Heart right ventricle (tissue), 16 donors: ENCODE data around the gene ELL. TPM values are rescaled to one million over a fixed set of nuclear protein-coding genes. Genes with fewer than 3 reads are reported as not detected.
"Not testable (repeated sequence)": the region's sequence is repeated elsewhere in the genome, so short reads cannot be mapped to it uniquely, and the experiment has no call there.

ENCODE experiments used
- ATAC-seq, 8 donors: fragments of 200-7000 bp; cut with Tn5 transposase; one replicate each; pipeline ENCODE4 v1.9.1; 2020; ENCODE audit warnings: mild to moderate bottlenecking in 8 of 8, moderate library complexity in 8 of 8, moderate number of reproducible peaks in 1 of 8
- DNase-seq, 2 donors: peaks; one replicate each; pipeline ENCODE4 v3.0.0-alpha.2; 2020
- H3K27ac ChIP-seq, 10 donors: fragments of 200-600 bp; sonication (generic) in 2 of 10; one replicate each; pipeline versions ENCODE4 v1.5.0 to v1.8.0; 2020 to 2022; ENCODE audit warnings: mild to moderate bottlenecking in 3 of 10
- H3K27me3 ChIP-seq, 7 donors: fragments of 200-600 bp; one replicate each; pipeline ENCODE4 v1.8.0; 2021 to 2022; ENCODE audit warnings: mild to moderate bottlenecking in 2 of 7
- H3K36me3 ChIP-seq, 9 donors: fragments of 200-600 bp; sonication (generic) in 1 of 9; one replicate each; pipeline versions ENCODE4 v1.5.0 to v1.8.0; 2020 to 2022; ENCODE audit warnings: mild to moderate bottlenecking in 2 of 9
- H3K4me1 ChIP-seq, 9 donors: fragments of 200-600 bp; sonication (generic) in 1 of 9; one replicate each; pipeline versions ENCODE4 v1.5.0 to v1.8.0; 2020 to 2022; ENCODE audit warnings: mild to moderate bottlenecking in 4 of 9
- H3K4me3 ChIP-seq, 10 donors: fragments of 200-600 bp; sonication (generic) in 2 of 10; one replicate each; pipeline versions ENCODE4 v1.5.0 to v1.8.0; 2020 to 2022; ENCODE audit warnings: mild to moderate bottlenecking in 7 of 10, moderate library complexity in 2 of 10
- H3K9me3 ChIP-seq, 11 donors: fragments of 200-600 bp in 10 of 11; sonication (generic) in 2 of 11; one replicate each; pipeline versions ENCODE4 v1.5.0 to v1.8.0; 2013 to 2022; ENCODE audit warnings: mild to moderate bottlenecking in 2 of 11, control low read depth in 1 of 11, moderate library complexity in 1 of 11
- CTCF ChIP-seq, 9 donors: fragments of 200-600 bp; sonication (generic) in 2 of 9; IDR thresholded peaks; one replicate each; pipeline versions ENCODE4 v1.5.0 to v1.8.0; 2021 to 2022; ENCODE audit warnings: antibody characterized with exemption in 9 of 9, mild to moderate bottlenecking in 5 of 9, moderate library complexity in 1 of 9
- WGBS, 2 donors: extraction: QIAGEN DNeasy Blood & Tissue Kit; methylation state at CpG; one replicate each; pipeline ENCODE4 v1.1.7; 2013; ENCODE audit warnings: inconsistent platforms in 1 of 2; 5-methylcytosine and 5-hydroxymethylcytosine counted together
- intact Hi-C, 10 donors: fragments of 100-400 bp; cut with DNase I; formaldehyde crosslinking; loops; one replicate each; pipeline versions ENCODE4 v1.11.1 to v1.14.2; 2022
- polyA plus RNA-seq, 2 donors: library from polyadenylated mRNA; stranded (reverse); fragments of 200-250 nt; gene quantifications; one replicate each; pipeline ENCODE4 v1.2.3, GENCODE V29; 2013
- total RNA-seq, 10 donors: library from RNA; stranded (reverse); fragmentation: NEBNext Ultra II Directional in 3 of 10; extraction: Animal tissue kit (Norgen Biotek cat#: 25700) in 3 of 10; gene quantifications; one replicate each; pipeline versions ENCODE4 v1.2.1 to v1.2.4, GENCODE V29; 2021 to 2023
- donor health status: Arrhythmogenic right ventricular cardiomyopathy.
- donor health status: ischemic (EF 13 %, LVEDD 7.1; RV severe dilation, severe dysfunction).
- donor health status: healthy with polysubstance abuse.
- donor health status: DM: no; HTN: yes; CAD: no.
- donor health status: DM: no; HTN: no; CAD: no.
- donor health status: ischemic (EF 25% LVEDD 6.9; RV normal size, moderate dysfunction).
- donor health status: ischemic (EF 25% LVEDD 5.7; RV mildly dilated, moderate dysfunction).
- donor health status: healthy.
- donor health status: DM: yes; HTN: yes; CAD: no.
- donor health status: Ischemic cardiomyopathy.
- donor health status: ischemic (EF 35%, LVEDD 5.7; RV mildly dilated, moderate dysfunction).
- donor health status: nonischemic (EF 11% LVEDD 7.7; RV severe dilation, severe dysfunction).
- donor health status: DM: yes; HTN: yes; CAD: no.
- donor health status: PGD.
- donor health status: ischemic (EF 29% LVEDD 5.4; RV normal size, mild dysfunction).
- donor health status: nonischemic (EF 23%, LVEDD 6.1; RV moderate dilation, normal function).

Gene ELL
- total and polyA plus RNA-seq, 12 donors: 4.0 to 13.1 (median 6.8) TPM

GRCh38 chr19:18523841-18524240 is 2.0 kb upstream of the ELL start:
- no peak for TF ChIP-seq CTCF (IDR thresholded peaks at IDR 0.05)
- Histone ChIP-seq H3K36me3 (no peaks in the 10 kb centered on the region), H3K9me3 (no peaks in the 10 kb centered on the region), H3K27ac (no peak overlapping the region), H3K4me1 (peaks cover 0 to 37% (median 19%) of the 10 kb centered on the region in 9 donors), H3K27me3 (no peaks in the 10 kb centered on the region), H3K4me3 (no peak overlapping the region)
- DNase-seq (no peak), ATAC-seq (no peak)
- intact Hi-C loops: loop anchor here in 6 of 10 donors (2.0 to 5.0 kb wide), 4 partner anchors 19 to 62 kb away; partner anchors contain the start of genes KXD1 (in 3 of the 6) and FKBP8 (in 1 of the 6)
- 90 to 93% methylated on average over 9 of the region's 9 CpGs for WGBS, 2 donors

- not testable (repeated sequence) for ATAC-seq, H3K36me3 ChIP-seq, H3K9me3 ChIP-seq, H3K27me3 ChIP-seq, DNase-seq
- Histone ChIP-seq H3K27ac (peak overlapping the region in 8 of 10 donors; percentile 22 to 100 (median 50)), H3K4me1 (peaks cover 0 to 45% (median 25%) of the 10 kb centered on the region in 9 donors), H3K4me3 (peak overlapping the region in 8 of 10 donors; percentile 4 to 99 (median 35))
- WGBS, 2 donors: 72 to 79% methylated on average over 19 of the region's 19 CpGs
- intact Hi-C loops: loop anchor here in 6 of 10 donors (1.0 to 5.0 kb wide), 6 partner anchors 20 to 61 kb away; partner anchors contain the start of genes KXD1 (in 4 of the 6), FKBP8 (in 1 of the 6) and UBA52 (in 1 of the 6)
Observed at GRCh38 chr19:18522862-18523440, 1.1 kb upstream of the ELL start.

- WGBS, 2 donors: 1 to 2% methylated on average over 51 of the region's 51 CpGs
- Histone ChIP-seq H3K27me3 (no peaks in the 10 kb centered on the region), H3K9me3 (no peaks in the 10 kb centered on the region), H3K4me3 (peak overlapping the region; percentile 67 to 100 (median 98)), H3K4me1 (peaks cover 0 to 46% (median 26%) of the 10 kb centered on the region in 9 donors), H3K27ac (peak overlapping the region in 9 of 10 donors; percentile 91 to 100 (median 95)), H3K36me3 (no peaks in the 10 kb centered on the region)
- intact Hi-C loops: loop anchor here in 6 of 10 donors (1.0 to 5.0 kb wide), 6 partner anchors 21 to 60 kb away; partner anchors contain the start of genes KXD1 (in 4 of the 6), FKBP8 (in 1 of the 6) and UBA52 (in 1 of the 6)
- ATAC-seq: peak; percentile 92 to 96 (median 95)
- peak in 6 of 9 donors; percentile 10 to 54 (median 34) for TF ChIP-seq CTCF (IDR thresholded peaks at IDR 0.05)
- peak; percentile 100 for DNase-seq
Observed at GRCh38 chr19:18522124-18522861, 423 bp upstream of the ELL start.

GRCh38 chr19:18520848-18521691 is 800 bp downstream of the ELL start:
- intact Hi-C loops: loop anchor here in 5 of 10 donors (5.0 kb wide), 3 partner anchors 36 to 59 kb away; partner anchors contain the start of gene KXD1 (in 3 of the 5)
- peak; percentile 45 to 54 for DNase-seq
- WGBS, 2 donors: 0 to 1% methylated on average over 38 to 41 of the region's 41 CpGs

More at GRCh38 chr19:18520848-18521691, 800 bp downstream of the ELL start:
- H3K4me1 ChIP-seq: peaks cover 0 to 46% (median 31%) of the 10 kb centered on the region in 9 donors
- peak in 1 of 9 donors; percentile 7 for TF ChIP-seq CTCF (IDR thresholded peaks at IDR 0.05)
- ATAC-seq: peak in 1 of 8 donors; percentile 5
- H3K9me3 ChIP-seq: no peaks in the 10 kb centered on the region
- peak overlapping the region; percentile 79 to 100 (median 95) for H3K27ac ChIP-seq
- H3K27me3 ChIP-seq: no peaks in the 10 kb centered on the region
- peak overlapping the region; percentile 67 to 100 (median 98) for H3K4me3 ChIP-seq
- H3K36me3 ChIP-seq: no peaks in the 10 kb centered on the region
